GM21717 (cell line): Measurements from ENCODE around the gene OTUB1.

Experiments
- ATAC-seq: cut with Tn5 transposase; IDR thresholded peaks from one replicate; pipeline ENCODE4 v1.9.1; 2021; ENCODE audit warnings: mild to moderate bottlenecking, moderate library complexity; ENCODE audit not compliant: unreplicated experiment

The OTUB1 gene

DNA sequence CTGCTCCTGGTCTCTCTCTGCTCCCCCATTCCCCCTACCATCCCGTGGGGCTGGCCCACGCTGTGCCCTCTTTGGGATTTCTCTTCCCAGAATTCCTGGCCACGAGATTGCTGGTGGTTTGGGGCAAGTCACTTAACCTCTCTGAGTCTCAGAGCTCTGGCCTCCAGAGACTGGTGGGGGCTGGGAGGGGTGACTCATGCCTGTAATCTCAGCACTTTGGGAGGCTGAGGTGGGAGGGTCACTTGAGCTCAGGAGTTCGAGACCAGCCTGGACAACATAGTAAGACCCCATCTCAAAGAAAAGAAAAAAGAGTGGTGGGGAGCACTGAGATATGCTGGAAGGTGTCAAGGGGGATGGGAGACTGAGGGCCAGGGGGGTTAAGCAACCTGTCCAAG lies 18.3 kb downstream of the OTUB1 start:
- no peak for ATAC-seq

DNA sequence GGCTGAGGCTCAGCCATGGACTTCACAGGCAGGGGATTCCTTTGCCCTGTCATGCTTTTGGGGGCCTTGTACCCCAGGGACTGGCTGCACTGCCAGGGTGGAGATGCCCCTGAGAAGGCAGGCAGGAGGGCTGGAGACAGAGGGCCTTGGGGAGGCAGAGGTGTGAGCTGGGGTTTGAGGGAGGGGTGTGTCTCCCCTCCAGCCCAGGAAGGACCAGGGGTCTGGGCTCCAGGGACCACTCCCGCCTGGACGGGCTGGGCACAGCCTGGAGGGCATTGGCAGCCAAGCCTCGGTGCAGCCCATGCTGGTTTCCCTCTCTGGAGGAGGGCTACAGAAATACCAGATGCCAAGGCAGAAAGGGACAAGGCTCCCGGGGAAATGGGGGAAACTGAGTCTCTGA lies 19.5 kb downstream of the OTUB1 start:
- ATAC-seq, result no peak

DNA sequence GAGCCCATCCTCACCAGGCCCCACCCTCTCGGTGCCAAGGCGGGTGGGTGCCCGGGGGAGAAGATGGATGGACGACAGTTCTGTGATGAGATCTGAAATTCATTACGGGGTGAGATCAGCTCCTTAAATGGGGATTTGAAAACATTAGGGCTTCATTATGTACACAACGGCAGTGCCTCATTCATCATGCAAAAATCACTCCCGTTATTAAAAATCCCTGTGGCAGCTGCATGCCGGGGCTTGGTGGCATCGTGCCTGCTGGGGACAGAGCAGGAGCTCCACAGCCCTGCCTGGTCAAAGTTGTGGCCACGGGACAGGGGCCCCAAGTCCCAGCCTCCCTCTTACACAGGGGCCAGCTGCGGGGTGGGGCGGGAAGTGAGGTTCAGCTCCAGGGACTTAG lies 20.2 kb downstream of the OTUB1 start:
- no peak for ATAC-seq

DNA sequence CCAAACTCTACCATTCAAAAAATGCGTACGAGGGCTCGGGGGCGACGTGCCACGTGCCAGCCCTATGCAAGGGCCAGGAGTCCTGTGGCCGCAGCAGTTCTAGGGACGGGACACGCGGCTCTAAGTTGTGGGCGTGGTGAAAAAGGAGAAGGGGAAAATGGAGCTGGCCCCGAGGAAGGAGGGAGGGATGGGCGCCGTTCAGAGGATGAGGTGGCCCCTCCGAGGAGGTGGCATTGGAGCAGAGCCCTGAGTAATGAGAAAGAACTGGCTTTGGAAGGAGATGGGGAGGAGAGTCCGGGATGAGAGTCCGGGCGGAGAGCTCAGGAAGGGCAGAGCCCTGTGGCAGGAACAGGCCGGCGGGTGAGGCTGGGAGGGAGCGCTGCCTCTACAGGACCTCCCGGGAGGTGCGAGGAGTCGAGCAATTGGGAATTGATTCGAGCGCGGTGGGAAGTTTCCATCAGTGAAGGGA lies 21.0 kb downstream of the OTUB1 start:
- no peak for ATAC-seq

DNA sequence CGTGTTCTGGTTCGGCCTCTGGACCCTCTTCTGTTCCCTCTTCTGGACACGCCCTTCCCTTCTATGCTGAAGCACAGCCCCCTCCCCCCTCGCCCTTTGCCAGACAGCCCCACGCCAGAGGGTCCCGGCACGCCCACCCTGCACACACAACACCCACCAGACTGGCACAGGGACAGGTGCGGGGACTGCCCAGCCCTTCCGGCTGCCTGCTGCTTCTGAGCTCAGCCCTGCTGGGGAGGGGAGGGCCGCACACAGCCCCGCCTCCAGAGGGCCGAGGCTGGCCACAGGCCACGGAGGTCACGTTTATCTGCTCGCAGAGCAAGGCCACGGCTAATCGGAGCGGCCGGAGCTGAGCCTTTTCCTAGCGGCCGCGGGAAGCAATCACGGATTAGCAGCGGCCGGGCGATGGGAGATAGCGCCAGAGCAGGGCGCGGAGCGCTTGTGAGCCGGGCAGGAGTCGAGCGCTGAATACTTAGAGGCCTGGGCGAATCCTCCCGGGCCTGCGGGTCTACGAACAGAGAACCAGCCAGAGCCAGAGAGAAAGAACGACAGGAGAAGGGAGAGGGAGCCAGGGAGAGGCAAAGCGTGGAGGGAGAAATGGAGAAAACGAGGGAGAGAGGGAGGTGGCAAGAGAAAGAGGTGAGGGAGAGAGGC lies 21.5 kb downstream of the OTUB1 start:
- ATAC-seq, result no peak

DNA sequence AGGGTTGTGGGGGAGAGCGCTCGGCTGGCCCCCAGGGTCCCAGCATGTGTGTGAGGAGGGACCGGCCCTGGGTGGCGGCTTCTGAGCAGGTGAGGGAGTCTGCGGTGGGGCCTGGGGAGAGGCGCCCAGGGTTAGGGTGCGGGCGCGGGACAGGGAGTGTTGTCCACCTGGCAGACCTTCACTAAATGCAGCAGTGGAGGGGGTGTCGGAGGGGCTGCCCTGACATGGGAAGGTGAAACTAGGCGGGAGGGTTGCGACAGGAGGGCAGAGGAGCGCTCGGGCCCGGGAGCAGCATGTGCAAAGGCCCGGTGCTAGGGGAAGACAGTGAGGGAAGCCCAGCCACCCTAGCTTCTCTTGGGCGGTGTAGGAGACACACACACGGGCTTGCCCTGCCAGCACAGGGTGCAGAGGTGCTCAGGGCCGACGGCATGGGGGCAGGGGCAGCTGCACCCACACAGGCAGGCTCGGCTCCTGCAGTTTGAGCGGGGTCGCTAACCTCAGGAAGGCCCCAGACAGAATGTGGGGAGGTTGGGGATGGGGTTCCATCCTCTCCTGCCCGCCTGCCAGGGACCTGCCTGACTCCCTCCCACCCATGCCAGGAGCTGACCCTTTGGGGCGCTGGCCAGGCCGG lies 22.2 kb downstream of the OTUB1 start:
- no peak for ATAC-seq

DNA sequence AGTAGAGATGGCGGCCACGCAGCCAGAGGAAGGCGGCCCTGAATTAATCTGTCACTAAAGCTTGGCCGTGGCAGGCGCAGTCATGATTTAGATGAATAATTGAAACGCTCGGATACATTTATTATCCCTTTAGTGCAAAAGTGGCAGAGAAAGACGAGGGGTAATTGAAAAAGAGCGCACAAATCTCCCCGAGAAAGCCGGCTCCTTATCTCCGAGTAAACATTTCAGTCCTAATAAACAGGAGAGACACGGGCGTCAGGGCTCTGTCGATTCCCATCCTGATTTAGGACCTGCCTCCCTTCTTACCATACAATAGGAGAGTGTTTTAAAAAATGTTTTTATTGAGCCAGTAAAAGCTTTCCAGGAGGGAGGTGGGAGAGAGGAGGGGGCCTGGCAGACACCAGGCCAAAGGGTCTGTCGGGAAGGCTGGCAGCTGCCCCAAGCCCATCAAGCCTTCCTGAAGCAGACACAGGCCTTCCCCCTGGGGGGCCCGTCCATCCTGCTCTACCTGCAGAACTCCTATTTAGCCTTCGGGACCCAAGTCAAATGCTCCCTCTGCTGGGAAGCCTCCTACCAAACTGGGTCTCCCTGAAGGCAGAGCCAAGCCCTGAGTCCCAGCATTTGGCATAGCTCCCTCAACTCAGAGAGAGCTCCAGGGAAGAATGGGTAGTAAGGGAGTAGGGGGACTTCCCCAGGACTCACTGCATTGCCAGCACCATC lies 22.8 kb downstream of the OTUB1 start:
- ATAC-seq, result no peak

DNA sequence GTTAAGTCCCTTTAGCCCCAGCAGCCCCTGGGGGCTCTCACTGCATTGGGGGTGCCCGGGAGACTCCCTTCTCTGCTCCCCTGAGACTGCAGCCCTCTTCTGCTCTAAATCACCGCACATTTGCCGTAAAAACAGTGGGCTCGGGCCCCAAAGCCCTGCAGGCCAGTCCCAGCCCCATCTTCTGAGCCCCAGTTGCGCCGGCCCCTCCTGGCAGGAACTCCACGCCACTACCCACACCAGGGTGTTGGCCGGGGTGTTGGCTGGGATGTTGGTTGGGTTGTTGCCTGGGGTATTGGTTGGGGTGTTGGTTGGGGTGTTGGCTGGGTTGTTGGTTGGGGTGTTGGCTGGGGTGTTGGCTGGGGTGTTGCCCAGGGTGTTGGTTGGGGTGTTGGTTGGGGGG lies 23.5 kb downstream of the OTUB1 start:
- ATAC-seq, result no peak

DNA sequence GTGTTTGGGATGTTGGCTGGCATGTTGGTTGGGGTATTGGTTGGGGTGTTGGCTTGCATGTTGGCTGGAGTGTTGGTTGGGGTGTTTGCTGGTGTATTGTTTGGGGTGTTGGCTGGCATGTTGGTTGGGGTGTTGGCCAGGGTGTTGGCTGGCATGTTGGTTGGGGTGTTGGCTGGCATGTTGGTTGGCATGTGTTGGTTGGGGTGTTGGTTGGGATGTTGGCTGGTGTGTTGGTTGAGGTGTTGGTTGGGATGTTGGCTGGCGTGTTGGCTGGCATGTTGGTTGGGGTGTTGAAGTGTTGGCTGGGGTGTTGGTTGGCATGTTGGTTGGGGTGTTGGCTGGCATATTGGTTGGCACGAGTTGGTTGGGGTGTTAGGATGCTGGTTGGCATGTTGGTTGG lies 24.5 kb downstream of the OTUB1 start:
- no peak for ATAC-seq

DNA sequence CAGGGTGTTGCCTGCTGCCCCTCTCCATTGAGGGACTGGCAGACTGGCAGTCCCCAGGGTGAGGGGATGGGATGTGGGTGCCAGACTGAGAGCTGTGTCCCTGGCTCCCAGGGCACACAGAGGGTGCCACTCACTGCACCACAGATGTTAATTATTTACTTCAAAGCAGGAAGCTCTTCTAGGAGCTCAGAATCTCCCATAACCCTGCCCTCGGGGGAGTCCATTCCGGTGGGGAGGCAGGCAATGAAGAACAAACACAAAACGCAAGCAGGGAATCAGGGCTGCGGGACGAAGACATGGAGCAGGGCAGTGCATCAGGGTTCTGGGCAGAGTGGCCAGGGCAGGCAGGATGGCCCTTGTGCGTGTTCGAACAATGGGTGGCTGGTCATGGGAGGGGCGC lies 25.1 kb downstream of the OTUB1 start:
- ATAC-seq, result no peak

DNA sequence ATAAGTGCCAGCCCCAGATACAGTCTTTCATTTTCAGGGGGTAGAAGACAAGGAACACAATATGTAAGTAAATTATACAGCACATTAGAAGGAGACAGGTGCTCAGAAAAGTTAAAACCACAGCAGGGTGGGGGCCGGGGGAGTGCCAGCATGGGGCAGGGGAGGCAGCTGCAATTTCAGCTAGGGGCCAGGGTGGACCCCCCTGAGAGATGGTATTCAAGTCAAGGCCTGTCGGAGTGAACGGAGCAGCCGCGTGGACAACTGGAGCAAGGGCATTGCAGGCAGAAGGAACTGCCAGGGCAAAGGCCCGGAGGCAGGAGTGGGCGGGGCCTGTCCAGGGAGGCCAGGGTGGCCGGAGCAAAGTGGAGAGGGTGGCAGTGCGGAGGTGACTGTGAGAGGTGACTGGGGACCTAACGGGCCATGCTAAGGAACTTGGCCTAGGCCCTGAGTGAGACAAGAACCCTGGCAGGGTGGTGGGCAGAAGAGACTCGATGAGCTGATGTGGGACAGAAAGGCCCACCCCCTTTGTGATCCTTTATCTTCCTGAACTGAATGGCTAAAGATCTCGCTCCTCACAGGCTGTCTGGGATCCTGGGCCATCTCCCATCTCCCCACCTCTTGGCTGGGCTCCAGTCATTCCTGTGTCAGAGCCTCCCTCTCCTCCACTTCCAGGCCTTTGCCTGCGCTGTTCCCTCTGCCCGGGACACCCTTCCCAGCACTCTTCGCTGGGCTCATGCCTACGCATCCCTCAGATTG lies 27.1 kb downstream of the OTUB1 start:
- ATAC-seq, result no peak

DNA sequence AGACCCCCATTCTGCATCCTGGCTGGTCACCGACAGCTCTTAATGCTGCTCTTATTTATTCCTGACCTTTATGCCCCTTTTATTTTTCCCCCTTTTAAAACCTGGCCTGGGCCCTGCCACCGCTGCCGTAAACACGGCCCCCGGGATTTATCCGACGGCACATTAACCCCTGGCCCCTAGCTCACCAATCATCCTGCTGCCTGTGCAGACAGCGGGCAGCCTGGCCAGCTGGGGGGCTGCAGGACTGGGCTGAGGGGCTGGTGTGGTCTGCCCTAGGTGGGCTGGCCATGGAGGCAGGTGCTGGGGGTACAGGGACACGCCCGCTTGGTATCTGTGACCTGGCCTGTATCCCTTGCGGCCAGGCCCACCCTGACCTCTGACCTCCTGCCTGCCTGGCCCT lies 28.1 kb downstream of the OTUB1 start:
- no peak for ATAC-seq

DNA sequence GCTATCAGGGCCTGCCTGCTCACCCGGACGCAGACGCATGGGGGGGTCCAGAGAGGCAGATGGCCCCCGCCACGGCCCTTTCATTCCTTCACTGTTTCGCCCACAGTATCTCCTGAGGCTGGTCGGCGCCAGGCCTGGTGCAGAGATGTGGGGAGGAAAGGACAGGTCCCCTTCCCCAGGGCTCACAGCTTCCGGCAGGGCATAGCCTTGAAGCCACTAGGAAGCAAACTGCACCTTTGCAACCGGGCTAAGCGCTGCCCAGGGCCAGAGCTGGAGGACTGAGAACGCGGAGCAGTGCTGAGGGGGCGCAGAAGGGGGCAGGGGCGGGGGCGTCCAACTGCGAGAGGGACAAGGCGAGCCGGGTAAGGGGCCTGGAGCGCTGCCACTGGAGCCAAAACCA lies 29.3 kb downstream of the OTUB1 start:
- ATAC-seq, result no peak

DNA sequence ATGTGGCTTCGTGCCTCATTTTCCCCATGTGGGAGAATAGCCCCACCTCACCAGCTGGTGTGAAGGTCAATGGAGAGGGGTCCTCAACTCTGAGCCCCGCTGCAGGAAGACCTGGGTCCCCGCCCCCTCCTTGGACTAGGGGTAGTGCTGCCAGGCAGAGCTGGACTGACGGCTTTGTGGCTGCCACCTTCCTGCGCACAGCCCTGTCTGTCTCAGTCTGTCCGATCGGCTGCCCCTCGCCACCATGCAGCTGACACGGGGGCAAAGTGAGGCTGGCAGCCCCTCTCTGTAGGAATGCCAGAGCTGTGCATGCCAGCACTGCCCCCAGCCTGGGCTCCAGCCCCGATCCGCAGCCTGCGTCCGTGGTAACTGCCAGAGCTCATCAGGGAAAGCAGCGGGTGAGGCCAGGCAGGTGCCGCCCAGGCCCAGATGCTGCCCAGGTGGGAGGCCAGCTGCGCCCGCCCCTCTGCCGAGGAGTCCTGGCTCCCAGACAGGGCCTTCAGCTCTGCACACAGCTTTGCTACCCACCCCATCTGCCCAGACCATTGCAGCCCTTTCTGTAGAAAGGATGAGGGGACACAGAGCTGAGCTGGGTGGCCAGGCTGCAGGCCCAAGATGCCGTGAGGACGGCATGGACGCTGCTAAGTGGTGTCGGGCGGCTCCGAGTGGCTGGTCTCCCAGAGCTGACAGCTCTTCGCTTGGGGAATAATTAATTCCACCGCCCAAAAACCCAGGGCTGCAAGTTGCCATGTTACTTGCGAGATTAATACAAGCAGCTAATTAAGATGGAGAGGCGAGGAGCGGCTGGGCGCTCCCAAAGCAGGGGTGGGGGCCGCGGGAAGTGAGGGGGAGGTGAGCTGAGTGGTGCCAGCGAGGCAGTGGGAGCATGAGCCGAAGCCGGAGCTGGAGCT lies 30.0 kb downstream of the OTUB1 start:
- ATAC-seq, result no peak

DNA sequence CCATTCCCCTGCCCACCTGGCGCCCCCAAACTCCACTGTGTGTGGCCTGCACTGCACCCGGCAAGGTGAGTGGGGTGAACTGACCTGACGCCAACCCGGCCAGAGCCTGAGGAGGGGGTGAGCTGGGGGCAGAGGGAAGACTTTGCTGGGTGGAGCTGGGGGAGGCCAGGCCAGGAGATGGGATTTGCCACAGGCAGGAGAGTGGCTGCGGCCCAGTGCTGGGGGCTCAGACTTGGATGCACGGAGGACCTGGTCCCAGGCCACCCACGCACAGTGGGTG lies 31.6 kb downstream of the OTUB1 start:
- ATAC-seq, result no peak

DNA sequence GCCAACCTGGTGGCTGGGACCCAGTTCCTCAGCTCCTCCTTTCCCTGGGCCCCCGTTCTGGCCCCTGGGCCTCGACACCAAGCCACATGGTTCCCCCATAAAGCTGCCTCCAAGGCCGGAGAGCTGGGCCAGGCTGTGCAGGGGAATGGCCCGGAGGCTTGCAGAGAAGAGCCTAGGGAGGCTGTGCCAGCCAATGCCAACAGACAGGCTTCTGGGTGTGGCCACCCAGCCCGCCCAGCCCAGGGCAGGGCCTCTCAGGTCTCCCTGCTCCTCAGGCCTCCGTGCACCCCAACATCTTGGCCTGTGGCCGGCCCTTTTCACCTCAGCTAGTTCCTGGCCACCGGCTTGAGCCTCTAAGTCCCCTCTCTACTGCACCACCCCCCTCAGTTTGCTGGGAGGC lies 32.1 kb downstream of the OTUB1 start:
- ATAC-seq, result no peak

DNA sequence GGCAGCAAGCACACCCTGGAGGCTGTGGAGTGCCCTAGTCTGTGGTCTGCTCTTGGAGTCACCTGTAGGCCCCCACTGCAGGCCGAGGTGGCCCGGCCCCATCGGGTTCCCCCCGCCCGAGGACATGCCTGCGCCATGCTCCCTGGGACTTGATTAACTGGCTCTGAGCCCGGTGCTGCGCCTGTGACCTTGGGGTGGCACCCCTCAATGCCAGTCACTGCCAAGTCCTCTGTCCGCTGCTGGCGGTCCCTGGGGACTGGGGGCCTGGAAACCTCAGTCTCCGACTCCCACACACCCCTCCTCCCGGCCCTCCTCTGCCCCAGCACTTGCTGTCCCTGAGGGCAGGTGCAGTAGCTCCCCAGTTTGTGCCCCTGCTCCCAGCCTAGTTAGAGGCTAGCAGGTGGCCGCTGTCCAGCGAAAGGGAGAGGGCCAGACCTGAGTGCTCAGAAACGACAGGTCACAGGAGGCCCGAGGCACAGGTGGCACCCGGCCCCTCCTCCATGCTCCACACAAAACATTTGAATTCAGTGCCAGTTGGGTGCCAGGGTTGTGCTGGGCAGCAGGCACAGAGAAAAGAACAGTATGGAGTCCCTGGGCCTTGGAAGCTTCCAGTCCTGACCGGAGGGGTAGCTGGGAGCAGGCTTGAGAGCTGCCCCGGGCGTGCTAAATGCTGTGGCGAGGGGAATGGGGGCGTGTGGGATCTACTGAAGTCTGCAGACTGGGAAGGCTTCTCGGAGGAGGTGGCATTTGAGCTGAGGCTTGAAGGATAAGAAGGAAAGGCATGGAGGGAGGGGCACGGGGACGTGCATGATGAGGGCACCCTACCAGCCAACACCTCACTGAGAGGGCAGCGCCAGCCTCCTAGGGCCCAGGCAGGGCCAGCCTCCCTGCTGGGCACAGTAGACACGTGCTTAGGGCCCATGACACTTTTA lies 33.1 kb downstream of the OTUB1 start:
- no peak for ATAC-seq

DNA sequence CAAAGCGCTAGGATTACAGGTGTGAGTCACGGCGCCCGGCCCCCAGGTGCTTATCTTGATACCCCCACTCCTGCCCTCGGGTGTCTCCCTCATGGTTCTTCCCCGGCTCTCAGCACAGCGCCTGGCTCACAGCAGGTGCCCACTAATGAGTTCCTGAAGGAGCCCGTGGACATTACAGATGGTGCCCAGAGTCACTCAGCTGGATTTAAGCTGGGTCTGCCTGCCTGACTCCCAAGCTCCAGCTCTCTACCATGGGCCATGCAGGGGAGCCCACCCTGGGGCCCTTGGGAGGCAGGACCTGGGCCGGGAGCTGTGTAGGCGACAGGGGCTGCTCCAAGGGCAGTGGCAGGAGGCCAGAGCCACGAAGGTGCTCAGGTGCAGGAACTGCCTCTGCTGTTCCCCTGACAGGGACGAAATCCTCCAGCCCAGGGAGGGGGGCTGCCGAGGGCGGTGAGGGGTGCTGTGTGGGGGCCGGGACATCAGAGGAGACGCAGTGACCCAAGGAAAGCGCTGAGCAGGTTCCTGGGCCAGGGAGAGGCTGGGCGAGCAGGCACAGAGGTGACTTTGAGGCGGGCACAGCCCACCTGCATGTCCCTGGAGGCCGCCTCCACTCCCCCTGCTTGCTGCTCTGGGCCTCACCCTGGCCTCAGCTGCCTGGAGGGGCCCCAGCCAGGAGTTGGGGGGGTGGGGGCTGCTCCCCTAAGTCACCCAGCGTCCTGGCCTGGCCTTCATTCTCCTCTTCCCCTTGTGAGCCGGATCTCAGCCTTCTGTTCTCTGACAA lies 34.9 kb downstream of the OTUB1 start:
- no peak for ATAC-seq

DNA sequence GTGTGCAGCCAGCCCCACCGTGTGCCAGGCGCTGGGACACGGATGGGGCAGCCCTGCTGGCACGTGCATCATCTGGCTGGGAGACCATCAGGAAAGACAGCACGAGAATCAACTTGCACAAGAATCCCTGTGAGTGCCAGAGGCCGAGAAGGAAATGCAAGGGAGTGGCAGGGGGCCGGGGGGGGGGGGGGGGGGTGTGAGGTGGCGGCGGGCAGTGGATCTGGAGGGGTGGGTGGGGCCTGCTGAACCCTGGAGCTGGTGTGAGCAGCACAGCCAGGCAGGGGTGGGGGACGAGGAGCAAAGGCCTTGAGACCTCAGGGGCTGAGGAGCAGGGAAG lies 35.5 kb downstream of the OTUB1 start:
- no peak for ATAC-seq
